ENCODE data around the gene C2CD4D.

- no peak for TF ChIP-seq POLR2AphosphoS5 (IDR thresholded peaks at IDR 0.05)
- TF ChIP-seq CTCF (IDR thresholded peaks at IDR 0.05 in 8 of 11, conservative IDR thresholded peaks at IDR 0.05 in 3 of 11): no peak
These were observed 37.2 kb downstream of the C2CD4D start for GRCh38 chr1:151802372-151802771.

All from spleen (tissue), 7 donors.